BJ (cell line): ENCODE measurements around the gene ILF3. TPM values are rescaled to one million over a fixed set of nuclear protein-coding genes. Genes with fewer than 3 reads are reported as not detected.
A peak's percentile ranks its signal among the peaks of the same experiment; 100 is the strongest.

Source experiments
- CTCF ChIA-PET: fragments of 350-600 bp; formaldehyde crosslinking; extraction: SDS; loops from one replicate; lab custom pipeline; 2021; ENCODE audit warnings: antibody characterized with exemption, inconsistent platforms; lab: Yijun Ruan, JAX
- POLR2A ChIA-PET: fragments of 300-600 bp; sonication (Branson Sonifier 250); formaldehyde crosslinking; extraction: SDS; loops from one replicate; lab custom pipeline; 2021; ENCODE audit warnings: antibody characterized with exemption; lab: Charles Lee
- DNase-seq: peaks from one replicate; pipeline ENCODE4 v3.0.0-alpha.2; 2011; ENCODE audit warnings: low read depth
- H3K27me3 ChIP-seq: 2 replicates; pipeline ENCODE4 v1.6.0; 2011; ENCODE audit warnings: low read length; ENCODE audit not compliant: control insufficient read depth, insufficient read depth
- H3K36me3 ChIP-seq: 2 replicates; pipeline ENCODE4 v1.5.1; 2011; ENCODE audit warnings: low read length; ENCODE audit not compliant: control insufficient read depth, insufficient read depth
- H3K4me3 ChIP-seq: 2 replicates; pipeline ENCODE4 v1.5.1; 2011; ENCODE audit warnings: low read depth, mild to moderate bottlenecking, control low read depth, low read length
- polyA plus RNA-seq: library from polyadenylated mRNA; depleted of rRNA; stranded (reverse); fragments of >200 nt; gene quantifications from 2 replicates; pipeline ENCODE4 v1.2.3, GENCODE V29; 2011
- TF ChIP-seq, protein P1 (sequence below): IDR thresholded peaks from 2 replicates; pipeline ENCODE4 v1.5.1; 2011; ENCODE audit warnings: low read depth, mild to moderate bottlenecking, control low read depth, inconsistent platforms, low read length, moderate library complexity; ENCODE audit not compliant: insufficient read depth

The ILF3 gene
- polyA plus RNA-seq, 1 experiment: 148 TPM

DNA sequence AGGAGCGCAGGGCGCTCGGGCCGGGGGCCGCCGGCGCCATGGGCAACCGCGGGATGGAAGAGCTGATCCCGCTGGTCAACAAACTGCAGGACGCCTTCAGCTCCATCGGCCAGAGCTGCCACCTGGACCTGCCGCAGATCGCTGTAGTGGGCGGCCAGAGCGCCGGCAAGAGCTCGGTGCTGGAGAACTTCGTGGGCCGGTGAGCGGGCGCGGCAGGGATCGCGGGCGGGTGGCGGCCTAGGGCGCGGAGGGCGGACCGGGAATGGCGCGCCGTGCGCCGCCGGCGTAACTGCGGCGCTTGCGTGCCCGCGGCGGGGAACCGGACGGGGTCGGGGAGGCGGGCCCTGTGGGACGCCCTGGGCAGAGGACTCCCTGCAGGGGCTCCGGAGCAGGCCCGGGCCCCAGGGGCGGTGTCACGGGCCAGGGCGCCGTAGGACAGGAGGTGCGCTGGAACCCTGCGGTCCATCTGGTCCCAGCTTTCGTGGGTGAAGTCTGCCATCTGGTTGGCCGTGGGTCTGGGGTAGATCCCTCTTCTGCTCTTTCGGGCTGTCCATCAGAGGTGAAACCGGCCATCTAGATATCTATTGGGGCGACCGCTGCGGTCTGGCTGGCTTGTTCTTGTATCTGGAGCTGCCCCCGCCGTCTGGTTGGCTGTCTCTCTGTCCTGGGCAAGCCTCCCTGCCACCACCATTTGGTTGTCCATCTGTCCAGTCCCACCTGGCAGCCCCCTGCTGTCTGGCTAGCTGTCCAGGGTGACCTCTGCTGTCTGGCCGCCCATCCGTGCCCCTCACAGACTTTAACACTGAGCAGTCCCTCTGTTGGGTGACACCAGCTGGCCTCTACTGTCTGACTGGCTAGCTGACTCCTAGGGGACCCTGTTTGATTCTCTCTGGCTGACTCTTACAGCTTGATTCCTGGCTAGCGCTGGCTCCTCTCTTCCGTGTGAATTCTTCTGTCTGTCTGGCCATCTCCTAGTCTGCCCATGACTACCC is 64.4 kb downstream of the ILF3 start:
- peak overlapping the region; percentile 53 for H3K4me3 ChIP-seq
- CTCF ChIA-PET: interaction anchor here (0.6 to 7.2 kb wide), 29 partner anchors 9 to 315 kb away, joined by 3 to 121 read pairs (median 6); partner anchors contain the start of genes CDC37, QTRT1 and TMED1
- TF ChIP-seq, protein P1, sequence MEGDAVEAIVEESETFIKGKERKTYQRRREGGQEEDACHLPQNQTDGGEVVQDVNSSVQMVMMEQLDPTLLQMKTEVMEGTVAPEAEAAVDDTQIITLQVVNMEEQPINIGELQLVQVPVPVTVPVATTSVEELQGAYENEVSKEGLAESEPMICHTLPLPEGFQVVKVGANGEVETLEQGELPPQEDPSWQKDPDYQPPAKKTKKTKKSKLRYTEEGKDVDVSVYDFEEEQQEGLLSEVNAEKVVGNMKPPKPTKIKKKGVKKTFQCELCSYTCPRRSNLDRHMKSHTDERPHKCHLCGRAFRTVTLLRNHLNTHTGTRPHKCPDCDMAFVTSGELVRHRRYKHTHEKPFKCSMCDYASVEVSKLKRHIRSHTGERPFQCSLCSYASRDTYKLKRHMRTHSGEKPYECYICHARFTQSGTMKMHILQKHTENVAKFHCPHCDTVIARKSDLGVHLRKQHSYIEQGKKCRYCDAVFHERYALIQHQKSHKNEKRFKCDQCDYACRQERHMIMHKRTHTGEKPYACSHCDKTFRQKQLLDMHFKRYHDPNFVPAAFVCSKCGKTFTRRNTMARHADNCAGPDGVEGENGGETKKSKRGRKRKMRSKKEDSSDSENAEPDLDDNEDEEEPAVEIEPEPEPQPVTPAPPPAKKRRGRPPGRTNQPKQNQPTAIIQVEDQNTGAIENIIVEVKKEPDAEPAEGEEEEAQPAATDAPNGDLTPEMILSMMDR: no peak
- no peaks in the 10 kb centered on the region; the same call in 1 of the 2 replicates for H3K36me3 ChIP-seq
- POLR2A ChIA-PET: interaction anchor here (0.5 to 0.6 kb wide), 3 partner anchors 88 to 118 kb away, joined by 3 to 4 read pairs (median 3); partner anchors contain the start of gene TMED1
- H3K27me3 ChIP-seq: no peaks in the 10 kb centered on the region
- no peak for DNase-seq

DNA sequence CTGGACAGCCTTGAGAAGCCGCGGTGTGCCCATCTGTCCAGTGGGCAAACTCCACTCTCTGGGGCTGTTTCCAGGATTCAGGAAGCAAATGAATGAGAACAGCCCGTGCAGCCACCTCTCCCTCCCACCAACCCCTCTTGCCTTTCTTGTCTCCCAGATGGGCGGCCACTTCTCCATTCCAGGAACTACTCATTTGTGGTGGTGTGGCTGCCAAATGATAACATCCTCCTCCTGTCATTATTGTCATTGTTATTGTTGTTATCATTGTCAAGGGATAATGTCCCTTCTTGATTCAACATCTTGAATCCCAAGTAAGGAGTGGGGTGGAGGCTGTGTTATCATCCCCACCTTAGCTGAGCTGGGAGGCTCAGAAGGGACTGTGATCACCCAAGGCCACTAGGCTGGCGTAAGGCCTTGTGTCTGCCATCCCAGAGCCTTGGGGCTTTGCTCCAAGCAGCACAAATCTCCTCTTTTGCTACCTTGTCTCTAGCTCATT is 65.4 kb downstream of the ILF3 start:
- no peaks in the 10 kb centered on the region for H3K36me3 ChIP-seq
- CTCF ChIA-PET: interaction anchor here (2.6 to 7.2 kb wide), 4 partner anchors 18 to 146 kb away, joined by 15 to 121 read pairs (median 33); partner anchors contain the start of gene QTRT1
- H3K4me3 ChIP-seq: peak overlapping the region; percentile 53
- TF ChIP-seq, protein P1: no peak
- POLR2A ChIA-PET: no interaction called here
- DNase-seq: no peak
- no peaks in the 10 kb centered on the region for H3K27me3 ChIP-seq

DNA sequence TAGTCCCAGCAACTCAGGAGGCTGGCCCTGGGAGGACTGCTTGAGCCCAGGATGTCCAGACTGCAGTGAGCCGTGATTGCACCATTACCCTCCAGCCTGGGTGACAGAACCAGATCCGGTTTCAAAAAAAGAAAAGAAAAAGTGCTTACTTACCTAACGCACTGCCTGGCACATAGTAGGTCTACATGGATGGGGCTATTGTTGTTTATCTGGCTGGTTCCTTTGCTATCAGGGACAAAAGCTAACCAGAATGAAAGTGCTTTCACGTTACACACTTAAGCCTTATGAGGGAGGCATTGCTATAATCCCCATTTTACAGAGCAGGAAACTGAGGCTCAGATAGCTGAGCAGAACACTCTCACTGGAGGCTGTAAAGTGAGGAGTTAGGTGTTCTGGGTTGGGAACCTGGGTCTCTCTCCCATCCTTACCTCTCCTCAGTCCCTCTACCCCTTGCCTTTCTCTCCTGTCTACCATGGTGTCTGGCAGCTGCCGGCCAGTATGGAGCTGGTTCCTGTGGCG is 66.5 kb downstream of the ILF3 start:
- POLR2A ChIA-PET: no interaction called here
- CTCF ChIA-PET: interaction anchor here (0.9 to 7.2 kb wide), 3 partner anchors 12 to 145 kb away, joined by 3 to 121 read pairs (median 9); no protein-coding TSS in a partner anchor
- no peaks in the 10 kb centered on the region for H3K36me3 ChIP-seq
- H3K27me3 ChIP-seq: no peaks in the 10 kb centered on the region
- no peak for DNase-seq
- TF ChIP-seq, protein P1: no peak
- H3K4me3 ChIP-seq: no peak overlapping the region

DNA sequence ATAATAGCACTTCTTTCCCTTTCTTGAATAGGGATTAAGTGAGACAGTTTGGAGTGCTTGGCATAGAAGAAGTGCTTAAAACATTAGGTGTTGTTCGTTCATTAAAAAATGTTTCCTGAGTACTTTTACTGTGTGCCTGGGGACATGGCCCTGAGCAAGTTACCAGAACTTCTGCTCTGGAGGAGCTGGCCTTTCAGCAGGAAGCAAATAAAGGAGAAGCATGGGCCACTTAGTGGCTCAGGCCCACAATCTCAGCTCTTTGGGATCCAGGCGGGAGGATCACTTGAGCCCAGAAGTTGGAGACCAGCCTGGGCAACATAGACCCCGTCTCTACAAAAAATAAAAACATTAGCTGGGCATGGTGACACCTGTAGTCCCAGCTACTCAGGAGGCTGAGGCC is 69.4 kb downstream of the ILF3 start:
- ChIA-PET CTCF (no interaction called here), POLR2A (no interaction called here)

More for the DNA sequence above, 69.4 kb downstream of the ILF3 start:
- Histone ChIP-seq H3K36me3 (no peaks in the 10 kb centered on the region), H3K4me3 (no peak overlapping the region), H3K27me3 (no peaks in the 10 kb centered on the region)
- DNase-seq: no peak
- TF ChIP-seq, protein P1: no peak
